Measurements from ENCODE around the gene PYGB.

The PYGB gene

DNA sequence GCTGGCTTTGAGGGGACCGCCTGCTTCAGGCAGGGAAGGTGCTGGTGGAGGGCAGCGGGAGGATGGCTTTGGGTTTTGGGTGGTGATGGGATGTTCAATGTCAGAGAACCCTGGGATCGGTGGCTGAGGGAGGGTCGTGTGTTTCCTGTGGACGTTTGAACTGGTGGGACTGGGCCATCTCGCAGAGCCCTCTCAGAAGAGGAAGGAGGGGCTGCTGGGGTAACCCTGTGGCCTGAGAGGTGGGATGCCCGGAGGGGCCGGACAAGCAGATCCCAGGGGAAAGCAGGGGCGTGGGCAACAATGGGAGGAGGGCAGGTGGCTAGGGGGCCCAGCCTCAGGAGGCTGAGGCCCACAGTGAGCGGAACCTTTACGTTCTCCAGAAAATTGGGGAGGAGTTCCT lies 34.9 kb downstream of the PYGB start:
- no peak for DNase-seq (ENCODE audit: low spot score)

DNA sequence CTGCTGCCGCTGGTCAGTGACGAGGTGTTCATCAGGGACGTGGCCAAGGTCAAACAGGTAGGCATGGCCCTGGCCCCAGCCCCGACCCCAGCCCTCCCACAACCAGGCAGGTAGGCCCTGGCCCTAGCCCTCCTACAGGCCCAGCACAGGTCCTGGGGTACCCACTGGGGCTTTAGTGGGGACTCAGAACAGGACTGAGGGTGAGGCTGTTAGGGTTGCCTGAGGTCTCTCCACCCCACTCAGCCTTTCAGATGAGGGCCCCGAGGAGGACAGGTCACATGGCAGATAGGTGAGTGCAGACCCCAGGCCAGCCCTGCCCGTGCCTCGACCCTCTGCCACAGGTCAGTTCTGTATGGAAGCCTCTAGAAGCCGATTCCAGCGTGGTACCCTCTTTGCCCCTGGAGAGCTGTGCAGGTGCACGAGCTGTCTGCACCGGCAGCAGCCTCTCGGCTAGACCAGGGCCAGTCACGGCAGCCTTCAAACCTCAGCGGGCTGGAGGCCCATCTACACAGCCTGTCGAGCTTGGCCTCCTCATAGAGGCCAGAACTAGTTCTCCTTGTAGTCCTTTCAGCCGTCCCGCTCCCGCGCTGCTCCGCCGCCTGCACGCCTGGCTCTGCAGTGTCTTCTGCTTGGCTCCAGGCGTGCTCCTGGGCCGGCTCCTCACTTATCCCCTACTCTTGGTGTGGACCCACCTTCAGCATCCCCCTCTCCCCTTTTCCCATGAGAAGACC lies 35.5 kb downstream of the PYGB start:
- DNase-seq (ENCODE audit: low spot score), result no peak

DNA sequence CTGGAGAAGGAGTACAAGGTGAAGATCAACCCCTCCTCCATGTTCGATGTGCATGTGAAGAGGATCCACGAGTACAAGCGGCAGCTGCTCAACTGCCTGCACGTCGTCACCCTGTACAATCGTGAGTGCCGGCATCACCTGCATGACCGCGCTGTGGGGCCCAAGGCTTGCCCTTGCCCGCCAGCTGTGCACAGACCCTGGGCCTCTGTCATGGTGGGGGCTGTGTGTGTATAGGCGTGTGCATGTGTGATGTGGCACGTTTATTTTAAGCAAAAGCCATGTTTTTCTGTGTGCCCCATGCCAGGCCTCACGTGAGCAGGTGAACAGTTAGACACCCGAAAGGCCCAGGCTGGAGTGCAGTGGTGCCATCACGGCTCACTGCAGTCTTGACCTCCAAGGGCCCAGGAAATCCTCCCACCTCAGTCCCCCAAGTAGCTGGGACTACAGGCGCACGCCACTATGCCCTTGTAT lies 36.3 kb downstream of the PYGB start:
- no peak for DNase-seq (ENCODE audit: low spot score)

DNA sequence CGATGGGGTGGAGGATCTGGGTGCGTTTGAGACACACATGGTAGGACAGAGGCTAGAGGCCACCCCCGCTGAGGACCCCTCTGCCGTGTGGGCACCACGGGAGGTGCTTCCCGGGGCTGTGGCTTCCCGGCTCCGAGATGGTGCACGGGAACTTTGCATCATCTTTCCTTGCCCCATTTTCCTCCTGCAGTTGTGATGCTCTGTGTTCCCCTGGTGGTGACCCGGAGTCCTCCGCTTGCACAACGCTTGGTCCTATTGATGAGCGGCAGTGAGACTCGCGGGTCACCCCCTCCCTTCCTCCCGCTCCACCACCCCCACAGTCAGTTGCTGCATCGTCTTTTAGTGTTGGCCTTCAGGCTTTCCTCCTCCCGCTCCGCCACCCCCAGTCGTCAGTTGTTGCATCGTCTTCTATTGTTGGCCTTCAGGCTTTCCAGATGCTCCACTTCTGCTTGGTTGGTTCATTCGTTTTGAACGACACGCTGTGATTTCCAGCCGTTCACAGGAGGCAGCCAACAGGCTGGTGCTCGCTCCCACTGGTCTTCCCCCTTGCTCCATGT lies 37.3 kb downstream of the PYGB start:
- DNase-seq (ENCODE audit: low spot score), result no peak

DNA sequence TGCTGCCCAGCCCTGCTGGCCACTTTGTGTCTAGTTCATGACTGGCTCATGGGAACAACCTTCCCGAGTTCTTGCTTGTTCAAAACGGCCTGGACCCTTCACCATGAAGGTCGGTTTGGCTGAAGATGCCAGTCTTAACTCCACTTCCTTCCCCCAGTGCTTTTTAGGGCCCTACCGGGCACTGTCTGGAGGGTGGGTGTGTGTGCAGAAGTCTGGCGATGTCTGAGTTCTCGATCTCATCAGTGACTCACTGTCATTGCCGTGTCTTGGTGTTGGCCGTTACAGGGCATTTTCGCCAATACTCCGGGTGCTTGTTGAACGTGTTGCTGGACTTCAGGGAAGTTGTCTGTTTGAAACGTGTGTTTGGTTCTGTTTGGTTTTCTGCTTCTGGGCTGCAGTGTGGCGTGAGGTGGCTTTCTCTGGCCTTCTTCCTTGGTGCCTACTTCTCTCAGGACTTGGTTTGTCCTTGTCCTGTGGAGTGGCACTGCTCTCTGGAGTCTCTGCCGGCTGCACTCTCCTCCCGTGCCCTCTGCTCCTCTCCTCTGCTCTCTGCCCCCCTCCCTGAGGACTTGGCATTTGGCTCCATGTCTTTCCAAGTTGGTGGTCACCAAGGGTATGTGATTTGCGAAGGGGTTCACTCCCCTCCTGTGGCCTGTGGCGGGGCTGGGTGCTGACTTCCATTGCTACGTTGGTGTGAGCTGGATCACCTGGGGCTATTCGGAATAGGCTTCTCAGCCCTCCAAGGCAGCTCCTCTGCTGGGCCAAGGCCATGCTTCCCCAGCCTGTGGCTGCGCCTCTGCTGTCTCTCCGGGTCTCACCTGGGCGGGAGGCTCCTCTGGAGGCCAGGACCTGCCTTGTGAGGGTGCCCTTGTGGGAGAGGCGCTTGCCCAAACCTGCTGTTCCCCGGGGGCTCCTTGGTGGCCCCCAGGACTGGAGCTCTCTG lies 38.2 kb downstream of the PYGB start:
- no peak for DNase-seq (ENCODE audit: low spot score)

DNA sequence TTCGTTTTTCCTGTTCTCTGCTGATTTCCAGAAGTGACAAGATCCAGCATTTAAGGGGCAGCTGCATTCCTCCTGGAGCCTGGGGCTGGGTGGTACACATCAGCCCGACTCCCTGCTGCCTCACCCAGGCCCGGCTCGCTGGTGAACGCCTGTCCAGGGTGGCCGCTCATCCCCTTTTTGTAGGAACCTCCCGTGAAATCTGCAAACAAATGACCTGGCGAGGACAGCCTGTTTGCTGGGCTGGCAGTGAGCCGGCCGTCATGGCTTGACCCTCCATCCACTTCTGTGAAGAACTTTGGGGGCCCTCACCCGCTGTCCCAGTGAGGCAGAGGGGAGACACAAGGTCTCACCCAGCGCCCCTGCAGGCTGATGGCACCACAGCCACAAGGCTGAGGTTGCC lies 39.0 kb downstream of the PYGB start:
- no peak for DNase-seq (ENCODE audit: low spot score)

DNA sequence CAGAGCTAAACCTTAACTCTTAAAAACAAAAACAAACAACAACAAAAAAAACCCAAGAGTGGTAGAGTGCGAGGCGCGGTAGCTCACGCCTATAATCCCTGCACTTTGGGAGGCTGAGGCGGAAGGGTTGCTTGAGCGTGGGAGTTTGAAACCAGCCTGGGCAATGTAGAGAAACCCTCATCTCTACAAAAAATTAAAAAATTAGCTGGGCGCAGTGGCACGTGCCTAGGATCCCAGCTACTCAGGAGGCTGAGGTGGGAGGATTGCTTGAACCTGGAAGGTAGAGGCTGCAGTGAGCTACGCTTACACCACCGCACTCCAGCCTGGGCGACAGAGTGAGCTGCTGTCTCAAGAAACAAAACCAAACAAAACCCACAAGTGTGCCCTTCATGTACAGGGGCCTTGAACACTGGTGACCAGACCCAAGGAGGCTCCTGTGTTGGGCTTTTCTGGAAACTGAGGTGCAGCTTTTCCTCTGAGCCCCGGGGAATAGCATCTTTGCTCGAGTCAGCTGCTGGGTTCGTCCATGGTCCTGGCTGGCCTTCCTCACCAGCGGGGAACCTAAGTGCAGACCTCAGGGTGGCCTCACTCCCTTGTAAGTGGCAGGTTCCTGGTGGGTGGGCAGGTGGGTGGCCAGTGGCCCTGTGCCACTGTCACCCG lies 39.9 kb downstream of the PYGB start:
- DNase-seq (ENCODE audit: low spot score), result no peak

DNA sequence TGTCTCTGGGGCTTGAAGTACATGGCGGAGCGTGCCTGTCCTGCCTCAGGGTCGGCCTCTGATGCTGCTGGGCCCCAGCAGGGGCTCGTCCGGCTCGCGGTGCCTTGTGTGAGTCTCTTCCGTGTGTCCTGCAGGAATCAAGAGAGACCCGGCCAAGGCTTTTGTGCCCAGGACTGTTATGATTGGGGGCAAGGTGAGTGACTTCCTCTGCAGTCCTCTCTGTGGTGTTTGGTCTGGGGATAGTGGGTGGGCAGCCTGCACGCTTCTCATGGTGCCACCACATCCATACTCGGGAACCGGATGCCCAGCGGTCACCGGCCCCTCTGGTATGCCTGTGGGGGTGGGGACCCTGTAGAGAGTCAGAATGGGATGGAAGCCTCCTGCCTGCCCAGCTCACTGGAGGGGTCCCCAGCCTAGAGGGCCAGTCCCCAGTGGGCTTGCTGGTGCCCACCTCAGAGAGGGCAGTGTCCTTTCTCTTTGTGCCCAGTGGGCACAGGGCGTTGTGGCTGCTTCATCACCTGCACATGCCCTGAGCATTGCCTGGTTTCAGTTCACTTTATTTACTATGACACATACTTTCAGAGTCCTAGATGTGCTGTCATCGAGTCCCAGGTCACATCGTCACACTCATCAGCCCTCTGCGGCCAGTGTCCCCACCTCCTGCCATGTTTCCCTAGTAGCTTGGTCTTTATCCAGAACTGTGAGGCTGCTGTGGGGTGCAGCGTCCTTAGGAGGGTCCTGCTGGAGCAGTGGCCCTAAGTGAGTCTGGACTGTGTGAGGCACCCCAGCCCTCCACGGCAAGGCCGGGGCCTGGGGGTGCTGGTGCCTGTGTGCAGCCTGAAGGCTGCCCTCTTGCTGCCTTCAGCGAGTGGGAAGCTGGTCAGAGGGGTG lies 40.7 kb downstream of the PYGB start:
- DNase-seq (ENCODE audit: low spot score), result no peak

DNA sequence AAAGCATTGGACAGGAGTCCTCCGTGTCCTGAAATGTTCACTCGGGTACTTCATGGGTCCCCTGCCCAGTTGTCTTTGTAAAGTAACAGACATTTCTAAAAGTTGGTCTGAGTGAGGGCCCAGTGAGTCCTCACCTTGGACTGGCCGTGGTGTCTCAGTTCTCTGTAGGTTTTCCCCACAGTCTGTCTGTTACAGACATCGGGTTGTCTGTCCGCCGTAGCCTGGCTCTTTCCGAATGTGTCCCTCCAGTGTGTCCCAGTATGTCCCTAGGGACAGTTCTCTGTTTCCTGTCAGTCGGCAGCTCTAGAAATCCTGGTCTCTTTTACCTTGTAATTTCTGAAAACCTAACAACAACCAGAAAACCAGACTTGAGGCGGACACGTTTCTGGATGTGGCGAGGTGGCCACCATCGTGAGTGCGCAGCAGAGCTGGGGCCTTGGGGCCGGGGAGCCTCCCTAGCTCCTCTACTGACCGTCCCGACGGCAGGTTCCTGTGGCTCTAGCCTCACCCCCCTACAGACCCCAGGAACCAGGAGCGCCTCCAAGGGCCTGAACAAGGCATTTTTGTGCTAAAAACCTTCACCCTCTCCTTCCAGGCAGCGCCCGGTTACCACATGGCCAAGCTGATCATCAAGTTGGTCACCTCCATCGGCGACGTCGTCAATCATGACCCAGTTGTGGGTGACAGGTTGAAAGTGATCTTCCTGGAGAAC lies 42.2 kb downstream of the PYGB start:
- no peak for DNase-seq (ENCODE audit: low spot score)

DNA sequence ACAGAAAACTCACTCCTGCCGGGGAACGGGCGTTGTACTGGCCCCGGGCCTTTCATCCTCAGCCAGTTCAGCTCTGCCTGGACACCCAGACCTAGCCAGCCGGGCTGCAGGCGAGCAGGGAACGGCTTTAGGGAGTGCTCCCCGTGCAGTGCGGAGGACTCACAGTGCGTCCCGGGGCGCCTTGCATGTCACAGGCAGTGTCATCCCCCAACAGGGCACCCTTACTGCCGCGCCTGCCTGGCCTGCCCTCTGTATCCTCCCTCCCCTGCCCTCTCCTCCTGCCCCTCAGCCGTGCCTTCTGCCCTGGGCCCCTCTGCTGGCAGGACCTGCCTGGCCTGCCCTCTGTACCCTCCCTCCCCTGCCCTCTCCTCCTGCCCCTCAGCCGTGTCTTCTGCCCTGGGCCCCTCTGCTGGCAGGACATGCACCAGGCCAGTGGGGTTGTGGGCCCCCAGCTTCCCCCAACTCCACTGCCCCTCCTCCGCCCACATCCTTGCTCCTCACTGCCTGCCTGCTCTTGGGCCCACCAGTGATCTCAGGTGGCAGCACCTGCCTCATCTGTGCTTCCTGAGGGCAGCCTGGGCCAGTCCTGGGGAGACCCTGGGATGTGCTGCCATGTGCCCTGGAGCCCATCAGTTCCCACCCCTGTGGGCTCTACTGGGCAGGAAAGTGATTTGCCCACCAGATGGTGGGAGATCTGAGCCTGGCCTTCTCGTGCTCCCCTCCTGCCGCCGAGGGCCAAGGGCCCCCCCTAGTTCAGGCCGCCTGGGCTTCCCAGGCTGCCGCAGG lies 43.0 kb downstream of the PYGB start:
- DNase-seq (ENCODE audit: low spot score), result no peak

DNA sequence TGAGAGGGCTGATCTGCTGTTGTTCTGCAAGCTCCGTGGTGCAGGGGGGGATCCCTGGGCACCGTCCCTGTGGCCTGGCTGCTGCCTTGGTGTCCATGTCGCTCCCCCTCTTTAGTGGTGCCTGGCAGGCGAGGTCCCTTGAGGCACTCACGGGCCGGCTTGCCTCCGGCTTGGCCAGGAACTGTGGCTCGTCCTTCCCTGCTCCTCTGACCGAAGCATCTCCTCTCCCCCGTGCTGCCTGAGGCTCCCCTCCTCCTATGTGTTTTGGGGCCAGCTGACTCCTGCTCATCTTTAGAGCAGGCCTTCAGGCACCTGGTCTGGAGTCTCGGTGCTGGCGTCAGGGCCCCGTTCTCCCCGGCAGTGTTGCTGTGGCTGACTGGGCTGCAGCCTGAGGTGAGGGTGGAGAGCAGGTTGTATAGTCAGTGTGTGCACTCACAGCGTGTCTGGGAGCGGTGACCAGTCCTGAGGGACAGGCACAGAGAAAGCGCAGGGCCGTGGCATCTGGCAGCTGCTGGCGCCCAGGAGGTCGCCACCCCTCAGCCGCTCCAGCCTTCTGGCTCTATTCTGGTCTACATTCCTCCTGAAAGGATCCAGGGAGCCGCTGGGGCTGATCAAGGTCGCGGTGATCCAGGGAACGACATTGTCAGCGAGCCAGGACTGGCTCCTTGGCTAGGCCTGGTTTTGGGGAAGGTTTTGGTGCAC lies 43.7 kb downstream of the PYGB start:
- no peak for DNase-seq (ENCODE audit: low spot score)

DNA sequence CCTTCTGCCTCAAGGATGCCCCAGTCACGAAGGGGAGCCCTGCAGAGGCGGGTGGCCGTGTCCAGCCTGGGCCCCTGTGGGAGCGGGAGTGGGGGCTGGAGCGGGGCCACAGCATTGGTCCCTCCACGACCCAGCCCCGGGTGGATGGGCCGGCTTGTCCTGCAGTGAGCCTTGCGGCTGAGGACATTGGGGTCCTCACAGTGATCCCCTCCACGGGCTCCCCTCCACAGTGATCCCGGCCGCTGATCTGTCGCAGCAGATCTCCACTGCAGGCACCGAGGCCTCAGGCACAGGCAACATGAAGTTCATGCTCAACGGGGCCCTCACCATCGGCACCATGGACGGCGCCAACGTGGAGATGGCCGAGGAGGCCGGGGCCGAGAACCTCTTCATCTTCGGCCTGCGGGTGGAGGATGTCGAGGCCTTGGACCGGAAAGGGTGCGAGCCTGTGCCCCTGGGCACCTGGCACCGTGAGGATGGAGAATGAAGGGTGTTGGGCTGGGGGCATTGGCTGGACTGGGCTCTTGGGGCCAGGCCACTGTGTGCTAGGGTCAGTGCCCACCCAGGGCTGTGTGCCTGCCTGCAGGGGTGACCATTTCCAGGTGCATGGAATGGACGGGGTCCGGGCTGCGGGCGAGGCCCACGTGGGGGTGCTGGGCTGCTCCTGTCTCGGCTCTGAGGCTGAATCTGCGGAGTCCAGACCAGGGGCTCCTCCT lies 44.4 kb downstream of the PYGB start:
- DNase-seq (ENCODE audit: low spot score), result no peak

DNA sequence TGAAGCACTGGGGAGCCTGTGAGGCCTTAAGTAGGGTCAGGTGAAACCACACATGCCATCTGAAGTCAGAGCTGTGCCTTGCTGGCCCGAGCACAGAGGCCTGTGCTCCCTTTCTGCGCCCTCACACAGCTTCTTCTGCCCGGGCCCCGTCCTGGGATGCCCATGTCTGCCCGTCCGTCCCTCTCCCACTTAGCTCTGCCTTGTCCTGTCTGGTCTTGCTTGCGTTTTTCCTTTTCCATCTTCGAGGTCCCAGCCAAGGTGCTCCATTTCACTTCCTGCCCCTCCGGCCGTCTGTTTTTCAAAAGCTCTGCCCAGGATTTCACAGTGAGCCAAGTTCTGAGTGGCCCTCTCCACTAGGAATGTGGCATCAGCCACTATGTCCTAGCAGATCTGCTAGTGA lies 45.6 kb downstream of the PYGB start:
- no peak for DNase-seq (ENCODE audit: low spot score)

DNA sequence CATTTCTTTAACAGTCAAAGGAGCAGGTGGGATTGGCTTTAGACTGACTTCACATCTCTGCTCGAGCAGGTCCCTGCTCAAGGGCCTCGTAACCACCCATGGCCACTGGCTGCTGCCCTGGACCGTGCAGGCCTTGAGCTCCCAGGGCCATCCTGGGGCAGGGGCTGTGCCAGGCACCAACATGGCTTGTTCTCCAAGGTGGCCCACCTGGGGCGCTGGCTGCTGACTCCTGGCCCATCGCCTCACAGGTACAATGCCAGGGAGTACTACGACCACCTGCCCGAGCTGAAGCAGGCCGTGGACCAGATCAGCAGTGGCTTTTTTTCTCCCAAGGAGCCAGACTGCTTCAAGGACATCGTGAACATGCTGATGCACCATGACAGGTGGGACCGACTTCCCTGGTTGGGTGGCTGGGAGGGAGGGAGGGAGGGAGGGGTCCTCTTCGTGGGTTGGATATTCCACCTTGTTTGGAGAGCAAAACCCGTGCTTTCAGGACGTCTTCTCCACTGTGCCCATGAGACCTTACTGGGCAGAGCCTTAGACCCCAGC lies 46.1 kb downstream of the PYGB start:
- no peak for DNase-seq (ENCODE audit: low spot score)

DNA sequence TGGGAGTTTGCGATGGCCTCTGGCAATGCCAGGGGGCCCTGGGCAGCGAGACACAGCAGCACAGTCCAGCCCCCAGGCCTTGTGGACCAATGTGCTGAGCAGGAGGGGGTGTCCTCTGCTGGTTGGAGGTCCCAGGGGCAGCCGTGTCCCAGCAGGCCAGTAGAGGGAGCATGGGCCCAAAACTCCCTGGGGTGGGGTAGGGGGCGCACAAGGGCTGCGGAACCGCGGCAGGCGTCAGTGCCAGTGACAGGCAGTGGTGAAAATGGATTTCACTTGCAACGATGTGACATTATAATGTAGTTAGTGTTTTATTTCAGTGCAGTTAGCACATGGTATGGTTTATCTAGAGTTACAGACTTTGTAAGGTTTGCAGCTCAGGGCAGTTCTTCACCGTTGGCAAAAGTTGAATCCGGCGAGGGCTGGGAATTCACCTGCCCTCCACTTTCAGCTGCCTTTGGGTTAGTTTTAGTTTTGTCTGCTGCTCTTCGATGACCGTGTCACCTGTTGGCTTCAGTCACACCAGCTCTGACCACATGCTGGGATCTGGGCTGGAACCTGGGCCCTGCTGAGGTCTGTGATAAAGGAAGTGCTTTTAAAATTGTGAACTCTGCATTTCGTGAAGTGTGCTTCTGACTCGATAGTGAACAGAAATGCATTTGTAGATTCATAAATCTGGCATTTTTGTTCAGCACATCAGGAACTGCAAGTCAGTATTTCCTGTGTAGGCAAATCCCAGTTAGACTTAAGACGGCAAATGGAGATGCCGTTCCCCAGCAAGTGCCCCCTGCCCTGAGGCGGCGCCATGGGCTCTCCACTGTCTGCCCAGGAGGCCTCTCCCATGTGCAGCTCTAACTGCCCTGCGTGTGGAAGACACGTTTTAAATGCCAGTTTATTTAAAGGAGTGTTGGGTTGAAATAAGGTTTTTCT lies 46.8 kb downstream of the PYGB start:
- DNase-seq (ENCODE audit: low spot score), result peak; percentile 82

DNA sequence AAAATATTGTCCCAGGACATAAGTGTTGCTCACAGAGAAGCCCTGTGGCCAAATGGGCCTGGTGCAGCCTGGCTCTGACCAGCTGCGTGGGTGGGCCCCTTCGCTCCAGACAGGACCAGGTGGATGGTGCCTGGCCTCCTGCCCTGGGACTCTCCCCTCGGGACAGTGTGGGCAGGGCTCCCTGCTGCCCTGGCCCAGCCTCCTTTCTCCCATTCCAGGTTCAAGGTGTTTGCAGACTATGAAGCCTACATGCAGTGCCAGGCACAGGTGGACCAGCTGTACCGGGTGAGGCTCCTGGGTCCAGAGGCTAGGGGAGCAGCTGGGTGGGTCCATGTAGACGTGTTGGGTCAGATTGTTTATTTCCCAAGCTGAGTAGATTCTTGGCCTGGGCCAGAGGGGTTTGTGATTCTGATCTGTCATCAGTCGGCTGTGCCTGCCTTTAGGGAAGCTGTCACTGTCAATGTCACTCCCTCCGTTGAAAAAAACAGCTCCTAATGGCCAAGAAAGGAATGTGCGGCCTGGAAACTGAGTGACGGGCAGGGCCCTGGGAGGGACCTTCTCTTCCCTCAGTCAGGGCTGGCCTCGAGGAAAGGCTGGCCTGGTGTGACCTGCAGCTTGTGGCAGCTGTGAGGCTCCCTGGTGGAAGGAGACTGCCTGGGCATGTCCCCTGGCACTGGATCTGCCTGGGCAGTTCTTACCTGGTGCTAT lies 47.7 kb downstream of the PYGB start:
- DNase-seq (ENCODE audit: low spot score), result no peak

All from Ammon's horn (tissue), 1 donor.